HG03565 (cell line): ENCODE results near the gene CD79B.

ENCODE experiments used
- ATAC-seq: cut with Tn5 transposase; IDR thresholded peaks from one replicate; pipeline ENCODE4 v1.9.1; 2021; ENCODE audit warnings: mild to moderate bottlenecking, moderate library complexity; ENCODE audit not compliant: unreplicated experiment

CD79B gene

DNA sequence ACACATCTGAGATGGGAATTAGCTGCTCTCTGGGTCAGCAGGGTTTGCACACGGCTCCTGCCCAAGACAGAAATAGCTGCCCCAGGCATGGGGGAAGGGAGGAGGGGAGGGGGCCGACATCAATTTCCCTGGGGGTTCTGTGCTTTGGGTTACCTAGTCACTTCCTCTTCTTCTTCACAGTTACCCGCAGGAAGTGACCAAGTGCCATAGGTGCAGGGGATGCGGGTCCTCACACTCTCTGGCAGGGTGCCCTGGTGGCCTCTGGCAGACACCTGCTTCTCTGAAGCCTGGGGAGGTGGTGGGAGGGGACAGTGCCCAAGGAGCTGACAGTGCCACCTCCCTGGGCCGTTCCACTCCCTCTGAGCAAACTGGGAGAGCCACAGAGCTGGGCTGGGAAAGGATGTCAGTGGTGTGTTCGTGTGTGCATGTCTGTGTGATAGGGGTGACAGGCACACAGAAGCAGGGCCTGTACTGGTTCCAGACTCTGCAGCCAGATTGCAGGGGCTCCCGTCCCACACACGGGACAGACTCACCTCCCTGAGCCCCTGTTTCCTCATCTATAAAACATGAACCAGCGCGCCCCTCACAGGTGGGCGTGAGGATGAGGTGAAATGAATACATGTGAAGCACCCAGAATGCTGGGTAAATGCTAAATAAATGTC, 22.4 kb upstream of the CD79B start:
- ATAC-seq: no peak

DNA sequence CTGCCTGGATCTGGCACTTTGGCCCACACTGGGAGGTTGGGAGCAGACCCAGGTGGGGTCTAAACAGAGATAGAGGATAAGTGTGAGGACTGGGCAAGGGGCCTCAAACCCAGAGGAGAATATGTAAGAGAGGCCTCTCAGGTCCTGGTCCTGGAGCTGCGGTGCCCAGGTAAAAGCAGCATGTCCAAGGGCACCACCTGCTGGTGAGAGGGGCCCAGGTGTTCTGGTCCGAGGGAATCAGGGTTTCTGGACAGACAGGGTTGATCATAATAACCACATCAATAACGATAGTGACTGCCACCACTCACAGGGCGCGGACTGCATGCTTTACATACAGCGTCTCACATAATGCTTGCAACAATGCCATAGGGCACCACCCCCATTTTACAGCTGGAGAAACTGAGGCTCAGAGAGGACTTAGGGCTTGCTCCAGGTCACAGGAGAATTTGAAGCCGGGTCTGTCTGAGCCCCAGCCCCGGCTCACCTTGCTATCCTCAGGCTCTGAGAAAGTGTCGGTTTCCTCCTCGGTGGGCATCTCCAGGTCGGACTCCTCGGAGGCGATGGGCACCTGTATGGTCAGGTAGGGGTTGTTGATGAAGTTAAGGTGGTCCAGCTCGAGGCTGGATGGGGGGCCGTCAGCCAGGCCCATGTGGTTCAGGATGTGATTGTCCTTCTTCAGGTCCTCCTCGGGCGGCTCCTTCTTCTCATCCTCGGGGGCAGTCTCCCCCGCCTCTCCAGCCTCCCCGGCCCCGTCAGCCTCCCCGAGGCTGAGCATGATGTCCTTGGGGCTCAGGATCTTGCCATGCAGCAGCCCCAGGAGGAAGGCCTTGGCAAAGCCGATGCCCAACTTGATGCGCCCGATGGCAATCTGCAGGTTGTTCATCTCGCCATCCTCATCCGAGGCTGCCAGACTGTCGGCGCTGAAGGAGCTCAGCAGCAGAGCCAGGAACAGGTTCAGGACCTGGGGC, 19.1 kb upstream of the CD79B start:
- ATAC-seq: no peak

DNA sequence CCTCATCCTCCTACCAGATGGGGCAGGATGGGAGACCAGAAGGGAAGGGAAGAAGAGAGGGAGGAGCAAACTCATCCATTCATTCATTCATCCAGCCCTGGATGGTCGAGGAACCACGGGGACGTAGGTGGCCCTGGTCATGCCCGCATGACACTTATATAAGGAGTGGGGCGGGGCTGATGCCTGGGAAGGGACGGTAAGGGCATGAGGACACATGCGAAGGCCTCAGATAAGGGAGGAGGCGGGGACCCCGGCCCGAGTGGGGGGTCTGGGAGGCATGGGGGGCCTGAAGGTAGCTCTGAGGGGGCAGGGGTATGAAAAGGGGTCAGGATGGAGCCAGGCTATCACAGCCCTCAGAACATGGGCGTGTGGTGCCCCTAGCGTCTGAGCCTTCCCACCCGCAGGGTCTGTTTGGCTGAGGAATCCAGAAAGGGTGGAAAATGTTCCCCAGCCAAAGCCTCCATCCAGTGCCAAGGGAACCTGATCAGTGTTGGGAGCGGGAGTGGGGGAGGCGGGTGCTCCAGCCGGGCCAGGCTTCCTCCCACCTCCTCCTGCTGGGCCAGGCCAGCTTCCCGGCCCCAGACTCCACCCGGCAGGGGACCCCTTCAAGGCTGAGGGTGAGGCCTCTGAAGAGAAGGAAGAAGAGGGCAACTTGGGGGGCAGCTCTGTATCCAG, 17.6 kb upstream of the CD79B start:
- no peak for ATAC-seq

DNA sequence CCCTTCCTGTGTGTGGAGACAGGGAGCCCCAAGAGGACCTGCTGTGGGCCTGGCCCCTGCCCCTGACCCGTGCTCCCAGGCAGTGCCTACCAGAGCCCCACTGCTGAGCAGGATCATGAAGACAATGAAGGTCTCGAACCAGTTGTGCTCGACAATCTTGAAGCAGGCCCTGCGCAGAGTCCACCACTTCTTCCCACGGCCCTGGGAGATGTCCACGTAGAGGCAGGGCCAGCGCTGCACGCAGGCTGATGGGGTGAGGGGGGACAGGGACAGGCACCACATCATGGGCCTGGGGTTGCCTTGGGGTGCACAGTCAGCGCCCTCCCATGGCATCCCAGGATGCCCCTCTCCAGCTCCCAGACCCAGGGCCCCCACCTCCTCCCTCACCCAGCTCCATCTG, 16.4 kb upstream of the CD79B start:
- no peak for ATAC-seq

DNA sequence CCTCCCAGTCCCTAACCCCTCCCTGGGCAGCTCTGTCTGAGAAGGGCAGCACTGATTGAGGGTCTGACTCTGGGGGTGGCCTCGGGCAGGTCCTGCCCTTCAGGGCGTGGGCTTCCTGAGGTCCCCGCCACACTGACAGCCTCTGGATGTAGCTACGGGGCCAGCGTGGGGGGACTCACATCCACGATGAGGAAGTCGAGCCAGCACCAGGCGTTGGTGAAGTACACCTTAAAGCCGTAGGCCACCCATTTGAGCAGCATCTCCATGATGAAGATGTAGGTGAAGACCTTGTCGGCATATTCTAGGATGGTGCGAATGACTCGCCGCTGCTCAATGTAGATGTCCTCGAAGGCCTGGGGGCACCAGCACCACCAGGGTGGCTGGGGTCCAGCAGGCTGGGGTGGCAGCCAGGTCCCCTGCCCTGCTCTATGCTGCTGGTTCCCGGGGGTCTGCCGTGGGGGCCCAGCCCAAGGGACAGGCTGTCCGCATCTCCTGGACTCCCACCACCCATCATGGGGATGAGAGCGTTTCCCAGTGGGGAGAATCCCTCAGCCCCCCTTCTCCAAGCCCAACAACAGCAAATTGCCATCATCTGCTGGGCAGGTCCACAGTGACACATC, 15.7 kb upstream of the CD79B start:
- ATAC-seq: no peak

DNA sequence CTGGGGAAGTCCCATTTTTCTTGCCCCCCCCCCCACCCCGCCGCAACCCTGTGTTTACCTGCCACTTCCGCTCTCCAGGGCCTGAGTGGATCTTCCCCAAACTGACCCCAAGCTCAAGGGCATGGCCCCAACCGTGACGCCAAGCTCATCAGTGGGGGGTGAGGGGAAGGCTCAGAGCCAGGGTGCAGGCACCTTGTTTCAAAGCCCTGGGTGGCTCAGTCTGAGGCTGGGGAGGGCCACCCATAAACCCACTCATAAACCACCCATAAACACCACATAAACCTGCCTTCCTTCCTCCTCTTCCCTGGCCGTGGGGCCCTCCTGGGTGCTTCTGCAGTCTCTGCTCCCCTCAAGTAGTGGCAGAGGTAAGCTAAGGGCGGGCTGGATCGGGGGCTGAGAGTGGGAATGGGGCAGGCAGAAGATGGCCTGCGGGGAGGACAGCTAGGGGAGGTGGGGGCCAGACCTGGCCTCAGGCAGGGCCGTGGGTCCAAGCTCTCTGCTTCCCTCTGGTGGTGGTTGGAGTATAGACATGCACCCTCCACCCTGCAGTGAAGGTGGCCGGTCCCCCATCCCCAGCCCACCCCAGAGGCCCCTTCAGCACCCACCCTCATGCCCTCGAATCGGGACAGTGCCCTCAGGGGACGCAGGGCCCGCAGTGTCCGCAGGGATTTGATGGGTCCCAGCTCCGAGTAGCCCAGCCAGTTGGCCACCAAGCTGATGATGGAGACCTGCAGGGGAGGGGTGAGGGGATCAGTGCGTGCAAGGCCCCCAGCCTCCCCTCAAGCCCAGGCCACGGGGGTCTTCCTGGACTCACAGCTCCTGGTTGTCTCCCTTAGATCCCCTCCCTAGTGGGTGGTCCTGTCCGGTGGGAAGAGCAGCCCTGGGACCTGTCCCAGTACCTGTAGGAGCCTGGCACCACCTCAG, 14.6 kb upstream of the CD79B start:
- ATAC-seq: peak; percentile 44

DNA sequence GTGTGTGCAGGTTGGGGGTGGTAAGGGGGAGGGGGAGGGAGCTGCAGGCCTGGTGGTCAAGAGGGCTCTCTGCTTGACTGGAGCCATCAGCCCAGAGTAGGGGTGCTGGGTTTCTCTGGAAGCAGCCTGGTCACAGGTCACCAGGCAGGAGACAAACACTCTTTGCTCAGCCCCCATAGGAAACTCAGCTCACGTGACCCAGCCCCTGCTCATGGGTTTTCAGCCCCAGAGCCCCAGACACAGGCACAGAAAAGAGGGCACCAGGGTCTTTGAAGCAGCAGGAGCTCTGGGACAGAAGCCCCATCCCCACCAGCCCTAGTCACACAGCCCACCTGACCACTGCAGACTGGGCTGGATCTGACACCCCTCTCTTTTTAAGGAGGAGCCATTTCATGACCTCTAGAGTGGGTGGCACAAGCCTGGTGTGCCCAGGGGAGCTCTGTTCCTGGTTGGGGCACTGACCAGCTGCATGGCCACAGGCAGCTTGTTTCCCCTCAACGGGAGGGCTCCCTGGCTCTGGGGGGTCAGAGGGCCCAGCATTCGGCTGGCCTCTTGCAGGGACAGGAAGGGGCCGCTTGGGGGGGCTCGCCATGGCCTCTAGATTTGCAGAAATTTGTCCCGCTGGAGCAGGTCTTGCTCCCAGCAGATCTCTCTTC, 13.8 kb upstream of the CD79B start:
- no peak for ATAC-seq

DNA sequence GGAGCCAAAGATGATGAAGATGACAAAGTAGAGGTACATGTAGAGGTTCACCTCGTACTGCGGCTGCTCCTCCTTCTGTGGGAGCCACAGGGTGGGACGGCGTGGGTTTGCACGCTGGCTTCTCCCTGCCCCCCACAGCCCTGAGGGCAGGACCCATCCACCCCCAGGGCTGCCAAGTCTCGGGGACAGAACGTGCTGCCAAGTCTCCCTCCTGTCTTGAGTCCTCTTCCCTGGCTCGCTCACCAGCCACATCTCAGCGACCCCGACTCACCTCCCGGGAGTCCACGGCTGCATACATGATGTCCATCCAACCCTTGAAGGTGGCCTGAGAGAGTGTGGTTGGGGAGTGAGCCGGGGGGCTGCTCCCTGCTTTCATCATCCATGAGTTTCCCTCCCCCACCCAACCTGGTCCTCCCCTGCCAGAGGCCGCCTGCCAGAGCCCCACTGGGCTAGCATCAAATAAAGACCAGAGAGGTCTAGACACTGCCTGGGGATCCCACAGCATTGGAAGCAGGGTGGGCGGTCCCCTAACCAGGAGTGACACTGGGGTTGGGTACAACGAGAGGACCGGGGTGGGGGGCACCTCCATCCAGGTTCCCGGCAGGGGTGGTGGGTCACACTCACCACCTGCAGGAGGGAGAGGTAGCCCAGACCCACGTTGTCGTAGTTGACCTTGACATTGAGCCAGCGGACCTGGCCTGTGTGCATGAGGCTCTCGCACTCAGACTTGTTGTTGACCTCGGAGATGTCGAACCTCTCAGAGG, 12.8 kb upstream of the CD79B start:
- ATAC-seq: no peak

DNA sequence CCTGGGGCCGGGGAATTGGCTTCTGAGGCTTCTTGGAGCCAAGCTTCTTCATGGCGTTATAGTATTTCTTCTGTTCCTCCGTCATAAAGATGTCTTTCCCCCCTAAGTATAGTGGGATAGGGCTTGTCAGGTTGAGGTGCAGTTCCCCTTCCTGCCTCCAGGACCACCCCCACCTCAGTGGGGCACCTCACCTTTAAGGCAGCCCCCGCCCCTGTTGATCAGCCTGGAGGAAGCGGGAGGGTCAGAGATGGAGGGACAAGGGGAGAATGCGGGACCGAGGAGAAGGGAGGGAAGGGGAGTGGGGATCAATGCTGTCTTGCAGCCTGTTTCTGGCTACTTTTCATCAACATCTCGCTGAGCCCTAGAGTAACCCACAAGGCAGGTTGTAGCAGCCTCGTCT, 11.6 kb upstream of the CD79B start:
- no peak for ATAC-seq

DNA sequence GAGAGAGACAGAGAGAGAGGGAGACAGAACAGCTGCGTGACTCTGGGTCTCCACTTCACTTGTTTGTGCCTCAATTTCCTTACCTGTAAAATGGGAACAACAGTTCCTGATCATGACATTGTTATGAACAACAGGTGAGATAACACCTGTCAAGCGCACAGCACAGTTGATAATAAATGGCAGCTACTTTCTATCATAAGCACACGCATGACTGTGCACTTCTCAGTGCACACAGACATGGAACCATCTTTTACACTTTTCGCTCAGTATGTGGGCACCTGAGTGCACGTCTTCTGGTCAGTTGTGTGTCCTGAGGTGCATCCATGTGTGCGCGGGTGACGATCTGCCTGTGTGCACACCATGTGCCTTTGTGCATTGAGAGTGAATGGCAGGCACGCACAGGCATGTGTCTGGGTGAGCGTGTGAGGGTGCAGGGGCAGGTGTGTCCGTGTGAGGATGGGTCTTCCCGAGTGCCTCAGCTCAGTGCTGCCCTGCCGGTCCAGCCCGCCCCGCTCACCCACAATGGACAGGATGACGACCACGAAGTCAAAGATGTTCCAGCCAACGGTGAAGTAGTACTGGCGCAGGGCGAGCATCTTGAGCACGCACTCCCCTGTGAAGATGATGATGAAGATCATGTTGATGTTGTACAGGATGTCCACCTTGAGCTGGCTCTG, 10.3 kb upstream of the CD79B start:
- ATAC-seq: no peak

DNA sequence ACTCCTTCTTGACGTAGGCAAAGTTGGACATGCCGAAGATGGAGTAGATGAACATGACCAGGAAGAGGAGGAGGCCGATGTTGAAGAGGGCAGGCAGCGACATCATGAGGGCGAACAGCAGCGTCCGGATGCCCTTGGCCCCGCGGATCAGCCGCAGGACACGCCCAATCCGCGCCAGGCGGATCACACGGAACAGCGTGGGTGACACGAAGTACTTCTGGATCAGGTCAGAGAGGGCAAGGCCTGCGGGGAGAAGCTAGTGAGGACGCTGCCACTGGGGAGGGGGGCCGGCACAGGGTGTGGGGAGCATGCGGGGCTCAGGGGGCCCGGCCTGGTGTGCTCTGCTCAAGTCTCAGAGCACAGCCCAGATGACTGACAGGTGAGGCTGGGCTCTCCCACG, 9.6 kb upstream of the CD79B start:
- ATAC-seq: no peak

DNA sequence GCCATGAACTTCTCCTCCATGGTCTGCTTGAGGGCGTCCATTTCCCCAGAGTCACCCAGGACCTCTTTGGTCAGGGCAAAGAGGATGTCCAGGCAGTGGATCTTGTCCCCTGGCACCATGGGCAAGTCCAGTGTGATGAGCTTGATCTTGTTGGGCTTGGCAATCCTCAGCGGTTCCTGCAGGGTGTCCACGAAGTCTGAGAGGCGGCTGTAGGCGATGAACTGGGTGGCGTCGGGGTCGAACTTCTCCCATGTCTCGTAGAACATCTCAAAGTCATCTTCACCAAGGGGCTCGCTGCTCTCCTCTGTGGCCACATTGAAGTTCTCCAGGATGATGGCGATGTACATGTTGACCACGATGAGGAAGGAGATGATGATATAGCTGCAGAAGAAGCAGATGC, 9.0 kb upstream of the CD79B start:
- ATAC-seq: no peak

DNA sequence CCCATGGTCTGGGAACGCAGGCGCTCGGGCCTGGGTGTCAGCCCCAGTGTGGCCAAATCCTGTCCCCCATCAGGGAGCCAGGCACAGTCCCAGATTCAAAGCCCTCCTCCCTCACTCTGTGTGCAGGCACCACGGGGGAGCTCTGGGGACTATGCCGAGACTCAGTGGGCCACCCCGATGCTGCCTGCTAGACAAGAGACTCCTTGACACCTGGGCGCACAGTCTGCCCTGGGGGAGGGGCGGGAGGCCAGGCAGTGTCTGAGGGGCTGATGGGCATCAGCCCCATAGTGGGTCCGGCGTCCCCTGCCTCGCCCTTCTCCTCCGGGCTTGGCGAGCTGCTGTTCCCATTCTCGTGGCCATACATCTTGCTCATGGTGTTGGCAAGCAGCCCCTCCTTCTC, 8.5 kb upstream of the CD79B start:
- no peak for ATAC-seq

DNA sequence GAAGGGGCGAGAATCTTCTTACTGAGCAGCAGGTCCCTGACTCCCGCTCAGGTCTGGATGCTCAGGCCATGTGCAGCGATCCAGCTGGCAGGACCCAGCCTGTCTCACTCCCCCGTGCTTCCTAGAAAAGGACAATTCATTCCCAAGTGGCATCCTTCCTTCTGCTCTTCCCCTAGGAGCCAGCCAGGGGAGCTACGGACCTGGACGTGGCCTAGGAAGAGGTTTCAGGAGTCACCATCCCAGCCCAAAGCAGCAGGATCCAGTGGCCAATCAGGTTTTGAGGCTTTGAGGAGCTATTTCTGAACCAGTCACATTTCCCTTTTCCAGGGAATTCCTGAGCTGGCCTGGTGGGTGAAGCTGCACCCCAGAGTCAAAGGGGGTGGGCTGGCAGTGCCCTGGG, 7.8 kb upstream of the CD79B start:
- no peak for ATAC-seq

DNA sequence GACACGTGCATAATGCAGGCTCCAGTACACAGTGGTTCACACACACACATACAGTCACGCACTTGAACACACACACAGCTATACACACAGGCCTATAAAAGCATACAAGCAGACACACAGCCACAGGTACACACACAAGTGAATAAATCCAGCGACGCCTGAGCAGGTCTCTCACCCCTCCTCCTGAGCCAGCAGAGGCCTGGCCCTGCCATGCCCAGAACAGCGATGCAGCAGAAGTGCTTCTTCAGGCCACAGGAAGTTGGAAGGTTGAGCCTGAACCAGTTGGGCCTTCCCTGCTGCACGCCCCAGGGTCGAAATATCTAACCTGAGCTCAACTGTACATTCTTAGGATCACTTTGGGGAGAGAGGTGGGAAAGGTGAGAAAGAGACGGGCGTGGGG, 7.3 kb upstream of the CD79B start:
- no peak for ATAC-seq

DNA sequence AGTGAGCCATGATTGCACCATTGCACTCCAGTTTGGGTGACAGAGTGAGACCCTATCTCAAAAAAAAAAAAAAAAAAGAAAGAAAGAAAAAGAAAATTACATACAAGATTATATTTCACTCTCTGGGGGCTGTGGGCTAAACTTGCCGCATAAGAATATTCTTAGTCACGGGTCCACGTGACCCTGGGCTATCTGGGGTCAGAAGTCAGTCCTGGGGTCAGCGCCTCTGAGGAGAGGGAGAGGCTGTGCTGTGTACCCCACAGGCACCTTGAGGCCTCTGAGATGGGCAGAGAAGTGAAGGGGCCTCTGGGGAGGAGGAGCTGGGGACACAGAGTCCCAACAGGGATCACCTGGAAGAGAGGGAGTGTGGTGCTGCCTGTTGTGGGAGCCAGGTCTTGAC, 5.8 kb upstream of the CD79B start:
- no peak for ATAC-seq

DNA sequence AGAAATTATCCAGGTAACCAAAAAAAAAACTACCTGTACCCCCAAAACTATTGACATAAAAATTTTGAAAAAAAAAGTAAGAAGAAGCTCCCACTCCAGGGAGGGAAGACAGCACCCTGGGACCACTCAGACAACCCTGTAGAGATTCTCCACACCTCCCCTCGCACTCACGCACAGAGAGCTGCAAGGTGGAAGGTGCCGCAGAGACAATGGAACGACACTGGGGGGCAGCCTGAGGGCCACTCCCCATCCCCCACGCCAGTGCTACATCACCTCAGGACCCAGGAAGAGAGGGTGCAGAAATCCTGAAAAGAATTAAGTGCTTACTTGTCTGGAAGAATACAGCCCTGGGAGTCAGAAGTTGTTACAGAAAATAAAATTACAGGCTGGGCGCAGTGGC, 5.2 kb upstream of the CD79B start:
- ATAC-seq: no peak
